ENCODE measurements around the gene TSPO2.
A peak's percentile ranks its signal among the peaks of the same experiment; 100 is the strongest.
"Not testable (repeated sequence)": the region's sequence is repeated elsewhere in the genome, so short reads cannot be mapped to it uniquely, and the experiment has no call there.

The TSPO2 gene, protein sequence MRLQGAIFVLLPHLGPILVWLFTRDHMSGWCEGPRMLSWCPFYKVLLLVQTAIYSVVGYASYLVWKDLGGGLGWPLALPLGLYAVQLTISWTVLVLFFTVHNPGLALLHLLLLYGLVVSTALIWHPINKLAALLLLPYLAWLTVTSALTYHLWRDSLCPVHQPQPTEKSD

DNA sequence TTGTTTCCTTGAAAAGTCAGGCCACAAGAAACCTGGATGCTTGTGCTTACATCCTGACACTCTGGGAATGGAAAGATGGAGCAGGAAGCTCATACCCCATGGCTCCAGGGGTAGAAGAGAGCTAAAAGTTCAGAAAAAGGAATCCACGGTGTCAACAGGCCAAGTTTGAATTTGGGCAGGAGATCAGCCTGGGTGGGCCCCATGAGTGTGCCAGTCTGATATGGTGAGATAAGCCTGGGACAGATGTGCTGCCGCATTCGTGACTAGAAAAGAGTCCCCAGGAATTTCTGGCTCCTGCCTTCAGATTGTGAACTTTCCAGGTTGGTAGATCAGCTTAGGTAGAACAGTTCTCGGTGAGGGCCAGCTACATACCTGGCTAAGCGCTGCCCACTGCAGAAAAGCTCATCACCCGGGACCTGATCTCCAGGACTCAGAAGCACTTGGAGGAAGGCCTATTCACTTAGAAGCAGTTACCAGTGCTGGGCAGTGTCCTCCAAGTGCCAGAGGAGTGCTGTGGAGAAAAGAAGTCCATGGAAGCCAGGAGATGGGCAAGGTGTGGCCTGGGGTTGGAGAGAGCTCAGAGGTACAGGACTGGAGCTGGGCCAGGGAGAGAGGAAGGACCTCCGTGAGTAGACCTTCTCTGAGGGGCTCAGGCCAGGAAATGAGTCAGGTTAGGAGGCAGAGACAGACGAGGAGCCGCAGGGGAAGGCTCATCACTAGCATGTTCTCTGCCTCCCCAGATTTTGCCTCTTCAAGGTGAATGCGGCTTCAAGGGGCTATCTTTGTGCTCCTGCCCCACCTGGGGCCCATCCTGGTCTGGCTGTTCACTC is at the start of gene TSPO2:
Gene TSPO2, plus strand, starts transcription at position 242 of the 830 bp plus-strand sequence. Its CDS starts 519 bp downstream, at position 761.
- no peak for DNase-seq

- DNase-seq, result no peak
Measured at GRCh38 chr6:40992746-40993145, 49.5 kb upstream of the TSPO2 start.

GRCh38 chr6:40996591-40997233 is 45.6 kb upstream of the TSPO2 start:
- DNase-seq, result no peak

GRCh38 chr6:40997234-40997957 is 44.9 kb upstream of the TSPO2 start:
- no peak for DNase-seq

GRCh38 chr6:40998661-40999060 is 43.6 kb upstream of the TSPO2 start:
- DNase-seq, result no peak

GRCh38 chr6:40999569-40999968 is 42.7 kb upstream of the TSPO2 start:
- peak; percentile 21 for DNase-seq

DNA sequence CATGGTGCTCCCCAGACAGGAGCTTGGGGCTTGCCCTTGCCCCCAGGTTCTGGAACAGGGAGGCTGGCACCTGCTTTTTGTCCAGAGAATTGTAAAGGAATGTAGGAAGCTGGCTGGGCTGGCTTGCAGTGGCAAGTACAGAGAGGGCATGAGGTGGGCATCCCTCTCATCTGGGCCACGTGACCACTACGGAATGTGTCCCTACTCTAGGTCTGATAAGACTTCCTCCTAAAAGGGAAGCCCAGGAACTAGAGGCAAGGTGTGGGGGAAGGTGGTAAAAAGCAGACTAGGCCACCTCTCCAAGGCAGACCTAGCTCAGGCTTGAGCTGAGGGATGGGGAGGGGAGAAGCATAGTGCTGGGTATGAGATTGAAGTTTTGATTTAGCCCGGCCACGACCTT is 42.0 kb upstream of the TSPO2 start:
- no peak for DNase-seq

- no peak for DNase-seq
Measured at GRCh38 chr6:41002168-41002567, 40.1 kb upstream of the TSPO2 start.

DNA sequence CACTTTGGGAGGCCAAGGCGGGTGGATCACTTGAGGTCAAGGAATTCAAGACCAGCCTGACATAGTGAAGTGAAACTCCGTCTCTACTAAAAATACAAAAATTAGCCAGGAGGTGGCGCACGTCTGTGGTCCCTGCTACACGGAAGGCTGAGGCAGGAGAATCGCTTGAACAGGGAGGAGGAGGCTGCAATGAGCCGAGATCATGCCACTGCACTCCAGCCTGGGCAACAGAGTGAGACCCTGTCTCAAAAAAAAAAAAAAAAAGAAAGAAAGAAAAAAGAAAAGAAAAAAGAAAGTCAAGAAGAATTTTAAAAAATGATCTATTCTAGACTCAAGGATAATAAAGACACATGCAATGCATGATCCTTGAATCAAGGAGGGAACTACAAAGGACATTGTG is 36.0 kb upstream of the TSPO2 start:
- peak; percentile 59 for DNase-seq

GRCh38 chr6:41006980-41007379 is 35.3 kb upstream of the TSPO2 start:
- not testable (repeated sequence) for DNase-seq

- DNase-seq, result no peak
Measured at GRCh38 chr6:41008011-41008410, 34.3 kb upstream of the TSPO2 start.

GRCh38 chr6:41009669-41010068 is 32.6 kb upstream of the TSPO2 start:
- no peak for DNase-seq

GRCh38 chr6:41011673-41012072 is 30.6 kb upstream of the TSPO2 start:
- DNase-seq, result no peak

DNA sequence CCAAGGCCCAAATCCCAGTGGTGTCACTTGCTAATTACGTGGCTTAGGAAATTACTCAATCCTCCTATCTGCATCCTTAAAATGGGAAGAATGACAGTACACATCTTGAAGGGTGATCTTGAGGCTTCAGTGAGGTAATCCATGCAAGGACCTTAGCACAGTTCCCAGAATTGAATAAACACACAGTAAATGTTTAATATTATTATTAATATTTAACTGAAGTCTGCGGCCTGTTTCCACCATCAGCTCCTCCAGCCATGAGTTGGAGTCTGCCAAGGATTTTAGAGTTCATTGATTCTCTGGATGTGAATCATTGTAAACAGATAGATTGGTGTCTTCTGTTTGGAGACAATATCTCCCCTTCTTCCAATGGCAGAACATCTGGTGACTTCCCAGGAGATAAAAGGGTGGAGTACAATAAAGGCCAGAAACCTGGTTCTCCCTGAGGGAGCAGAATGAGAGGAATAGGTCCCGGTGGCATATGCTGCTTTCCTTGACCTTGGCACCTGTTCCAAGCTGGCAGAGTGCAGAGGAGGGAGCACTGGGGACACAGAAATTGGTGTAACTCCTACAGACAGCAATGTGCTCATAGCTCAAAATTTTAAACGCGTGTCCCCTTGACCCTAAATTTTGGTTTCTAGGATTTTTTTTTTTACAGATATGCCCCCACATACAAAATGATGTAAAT is 28.7 kb upstream of the TSPO2 start:
- DNase-seq, result no peak

- no peak for DNase-seq
Measured at GRCh38 chr6:41014780-41015179, 27.5 kb upstream of the TSPO2 start.

DNA sequence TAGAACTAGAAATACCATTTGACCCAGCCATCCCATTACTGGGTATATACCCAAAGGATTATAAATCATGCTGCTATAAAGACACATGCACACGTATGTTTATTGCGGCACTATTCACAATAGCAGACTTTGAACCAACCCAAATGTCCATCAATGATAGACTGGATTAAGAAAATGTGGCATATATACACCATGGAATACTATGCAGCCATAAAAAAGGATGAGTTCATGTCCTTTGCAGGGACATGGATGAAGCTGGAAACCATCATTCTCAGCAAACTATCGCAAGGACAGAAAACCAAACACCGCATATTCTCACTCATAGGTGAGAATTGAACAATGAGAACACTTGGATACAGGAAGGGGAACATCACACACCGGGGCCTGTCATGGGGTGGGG is 26.4 kb upstream of the TSPO2 start:
- not testable (repeated sequence) for DNase-seq

GRCh38 chr6:41017663-41018062 is 24.6 kb upstream of the TSPO2 start:
- DNase-seq, result no peak

GRCh38 chr6:41021832-41022231 is 20.4 kb upstream of the TSPO2 start:
- no peak for DNase-seq

- DNase-seq, result no peak
Measured at GRCh38 chr6:41022294-41022693, 20.0 kb upstream of the TSPO2 start.

GRCh38 chr6:41023114-41023513 is 19.2 kb upstream of the TSPO2 start:
- no peak for DNase-seq

- no peak for DNase-seq
Measured at GRCh38 chr6:41025966-41026530, 16.2 kb upstream of the TSPO2 start.

DNA sequence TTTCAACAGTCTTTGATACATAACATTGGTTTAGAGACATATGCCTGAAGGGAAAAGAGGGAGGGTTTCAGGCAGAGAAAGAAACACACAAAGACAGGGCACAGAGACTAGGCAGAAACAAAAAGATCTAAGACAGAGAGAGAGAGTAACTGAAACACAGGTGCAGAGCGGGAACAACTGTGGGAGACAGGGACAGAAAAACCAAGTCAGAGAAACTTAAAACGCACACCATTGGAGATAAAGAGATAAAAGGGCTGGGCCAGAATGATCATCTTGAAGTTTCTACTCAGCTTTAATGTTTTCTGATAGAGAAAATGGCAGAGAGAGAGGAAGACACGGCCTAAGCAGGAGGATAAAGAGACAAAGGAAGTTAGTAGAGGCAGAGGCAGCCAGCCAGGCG is 15.0 kb upstream of the TSPO2 start:
- DNase-seq, result no peak

Measured in NCI-H510A (cell line).